VCaP (cell line): ENCODE measurements around the gene LTBP2.
A peak's percentile ranks its signal among the peaks of the same experiment; 100 is the strongest.

Experiments
- H3K27ac ChIP-seq: fragments of 450-650 bp; 2 replicates; pipeline ENCODE4 v1.5.1; 2017
- CTCF ChIP-seq: fragments of 450-650 bp; conservative IDR thresholded peaks from 2 replicates; pipeline ENCODE4 v1.5.1; 2017; ENCODE audit warnings: mild to moderate bottlenecking, moderate library complexity

The LTBP2 gene

GRCh38 chr14:74511966-74512830, 99.8 kb downstream of the LTBP2 start:
- H3K27ac ChIP-seq: no peak overlapping the region
- no peak for TF ChIP-seq CTCF

GRCh38 chr14:74510959-74511409, 101.1 kb downstream of the LTBP2 start:
- H3K27ac ChIP-seq: no peak overlapping the region
- no peak for TF ChIP-seq CTCF

GRCh38 chr14:74510223-74510931, 101.7 kb downstream of the LTBP2 start:
- TF ChIP-seq CTCF: no peak
- H3K27ac ChIP-seq: no peak overlapping the region

- no peak overlapping the region for H3K27ac ChIP-seq
- TF ChIP-seq CTCF: no peak
These were observed 102.3 kb downstream of the LTBP2 start for GRCh38 chr14:74509587-74510222.

GRCh38 chr14:74508844-74509428, 103.1 kb downstream of the LTBP2 start:
- TF ChIP-seq CTCF: no peak
- no peak overlapping the region for H3K27ac ChIP-seq

- TF ChIP-seq CTCF: peak; percentile 31; the same call in 1 of the 2 replicates
- H3K27ac ChIP-seq: no peak overlapping the region
These were observed 103.7 kb downstream of the LTBP2 start for GRCh38 chr14:74508292-74508731.

GRCh38 chr14:74507840-74508239, 104.2 kb downstream of the LTBP2 start:
- H3K27ac ChIP-seq: no peak overlapping the region
- TF ChIP-seq CTCF: no peak
